Suprapubic skin (tissue), 4 donors: ENCODE measurements around the gene FAM241A.

Experiments used
- CTCF ChIP-seq, 2 donors: fragments of 200-600 bp in 1 of 2; fragments of 450-650 bp in 1 of 2; sonication (generic) in 1 of 2; IDR thresholded peaks; one replicate each; pipeline ENCODE4 v1.5.1; 2016 to 2019; ENCODE audit warnings: antibody characterized with exemption in 2 of 2, mild to moderate bottlenecking in 1 of 2, moderate library complexity in 1 of 2
- EP300 ChIP-seq: sonication (generic); formaldehyde crosslinking; IDR thresholded peaks from one replicate; pipeline ENCODE4 v1.6.1; 2017; ENCODE audit warnings: antibody characterized with exemption
- POLR2A ChIP-seq, 2 donors: fragments of 450-650 bp; IDR thresholded peaks; one replicate each; pipeline ENCODE4 v1.6.1; 2017; ENCODE audit warnings: antibody characterized with exemption in 2 of 2, mild to moderate bottlenecking in 2 of 2, moderate library complexity in 2 of 2
- POLR2AphosphoS5 ChIP-seq, 3 donors: sonication (generic); formaldehyde crosslinking; IDR thresholded peaks; one replicate each; pipeline ENCODE4 v1.6.1; 2017; ENCODE audit warnings: antibody characterized with exemption in 3 of 3

- TF ChIP-seq CTCF (IDR thresholded peaks at IDR 0.05) (no peak), EP300 (no peak), POLR2A (IDR thresholded peaks at IDR 0.05) (no peak), POLR2AphosphoS5 (IDR thresholded peaks at IDR 0.05) (no peak)
These were observed 32.6 kb upstream of the FAM241A start for GRCh38 chr4:112112590-112113170.
